ENCODE results near the gene SETX.

SETX gene

DNA sequence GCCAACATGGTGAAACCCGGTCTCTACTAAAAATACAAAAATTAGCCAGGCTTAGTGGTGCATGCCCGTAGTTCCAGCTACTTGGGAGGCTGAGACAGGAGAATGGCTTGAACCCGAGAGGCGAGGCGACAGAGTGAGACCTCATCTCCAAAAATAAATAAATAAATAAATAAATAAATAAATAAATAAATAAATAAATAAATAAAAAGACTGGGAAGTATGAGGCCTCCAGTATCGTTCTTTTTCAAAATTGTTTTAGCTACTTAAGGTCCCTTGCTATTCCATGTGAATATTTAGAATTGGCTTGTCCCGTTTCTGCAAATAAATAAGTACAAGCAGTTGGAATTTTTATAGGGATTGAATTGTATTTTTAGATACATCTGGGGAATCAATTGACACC, 3.0 kb upstream of the SETX start:
- DNase-seq (ENCODE audit: low spot score) = no peak

- no peak for DNase-seq (ENCODE audit: low spot score)
Measured at GRCh38 chr9:132356324-132356924, 1.6 kb upstream of the SETX start.

DNA sequence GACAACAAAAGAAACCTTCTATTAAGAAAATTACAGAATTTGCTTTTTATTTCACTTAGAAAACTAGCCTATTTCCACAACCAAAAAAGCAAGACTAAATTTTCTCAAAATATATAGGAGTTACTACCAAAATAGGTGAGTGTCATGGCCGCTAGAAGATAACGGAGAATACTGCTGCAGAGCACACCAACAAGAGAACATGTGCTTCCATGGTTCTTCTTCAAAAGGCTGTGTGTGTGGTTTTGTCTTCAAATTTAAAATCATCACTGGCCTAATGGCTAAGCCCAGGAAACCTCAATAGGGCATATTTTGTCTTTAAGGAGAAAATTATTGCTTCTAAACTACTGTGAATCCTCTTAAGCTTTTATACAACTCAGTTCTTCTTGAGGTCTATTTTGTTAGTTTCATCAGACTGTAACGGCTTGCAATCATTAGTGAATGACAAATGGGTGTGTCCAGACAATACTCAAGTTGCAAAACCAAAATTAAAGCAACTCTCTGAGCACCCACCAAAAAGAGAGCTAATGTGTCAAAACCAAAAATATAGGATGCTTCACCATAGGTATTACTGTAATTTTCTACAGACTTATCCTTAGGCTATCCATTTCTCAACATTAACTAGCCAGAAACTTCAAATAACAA, 3.3 kb downstream of the SETX start:
- DNase-seq (ENCODE audit: low spot score) = no peak

DNA sequence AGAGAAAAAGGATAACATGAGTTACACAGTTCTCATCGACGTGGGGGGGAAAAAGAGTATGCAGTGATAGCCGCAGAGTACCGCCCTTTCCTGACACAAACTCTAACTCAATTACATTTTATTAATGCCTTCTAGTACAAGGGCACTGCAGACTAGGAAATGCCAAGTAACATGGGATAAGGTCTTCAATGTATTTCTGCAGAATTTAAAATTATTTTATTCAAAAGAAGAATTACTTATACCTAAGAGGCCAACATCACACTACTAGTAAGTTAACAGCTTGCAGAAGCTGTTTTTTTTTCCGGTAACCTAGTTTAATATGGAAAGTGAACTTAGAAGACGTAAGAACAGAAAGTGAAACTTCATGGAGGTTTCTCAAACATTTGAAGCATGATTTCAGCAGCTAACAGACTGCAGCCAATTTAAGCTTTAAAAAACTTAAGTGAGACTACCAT, 3.9 kb downstream of the SETX start:
- DNase-seq (ENCODE audit: low spot score) = peak; percentile 20

DNA sequence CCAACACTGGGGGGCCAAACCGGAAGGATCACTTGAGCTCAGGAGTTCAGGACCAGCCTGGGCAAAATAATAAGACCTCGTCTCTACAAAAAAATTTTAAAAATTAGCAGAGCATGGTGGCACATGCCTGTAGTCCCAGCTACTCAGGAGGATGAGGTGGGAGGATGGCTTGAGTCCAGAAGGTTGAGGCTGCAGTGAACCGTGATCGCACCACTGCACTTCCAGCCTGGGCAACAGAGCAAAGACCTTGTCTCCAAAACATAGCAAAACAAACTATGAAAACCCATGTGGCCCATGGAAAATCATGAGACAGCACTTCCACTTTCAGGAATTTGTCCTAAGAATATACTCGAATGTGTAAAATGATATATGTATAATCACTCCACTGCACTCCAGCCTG, 6.1 kb downstream of the SETX start:
- DNase-seq (ENCODE audit: low spot score) = no peak

- no peak for DNase-seq (ENCODE audit: low spot score)
Measured at GRCh38 chr9:132346177-132346576, 8.6 kb downstream of the SETX start.

GRCh38 chr9:132341177-132341840, 13.5 kb downstream of the SETX start:
- DNase-seq (ENCODE audit: low spot score) = no peak

DNA sequence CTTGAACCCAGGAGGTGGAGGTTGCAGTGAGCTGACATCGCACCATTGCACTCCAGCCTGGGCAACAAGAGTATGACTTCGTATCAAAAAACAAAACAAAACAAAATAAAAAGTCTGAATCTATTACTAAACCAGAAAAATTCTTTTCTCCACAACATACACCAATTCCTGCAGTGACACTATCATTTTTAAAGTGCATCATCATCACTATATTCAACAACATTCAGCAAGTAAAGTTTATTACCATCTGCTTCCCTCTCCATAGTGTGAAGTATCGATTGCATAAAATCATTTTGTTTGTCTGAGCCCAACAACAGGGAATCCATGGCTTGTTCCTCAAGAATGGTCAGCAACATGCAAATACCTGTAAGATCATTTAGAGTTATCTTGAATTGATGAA, 20.4 kb downstream of the SETX start:
- DNase-seq (ENCODE audit: low spot score) = no peak

DNA sequence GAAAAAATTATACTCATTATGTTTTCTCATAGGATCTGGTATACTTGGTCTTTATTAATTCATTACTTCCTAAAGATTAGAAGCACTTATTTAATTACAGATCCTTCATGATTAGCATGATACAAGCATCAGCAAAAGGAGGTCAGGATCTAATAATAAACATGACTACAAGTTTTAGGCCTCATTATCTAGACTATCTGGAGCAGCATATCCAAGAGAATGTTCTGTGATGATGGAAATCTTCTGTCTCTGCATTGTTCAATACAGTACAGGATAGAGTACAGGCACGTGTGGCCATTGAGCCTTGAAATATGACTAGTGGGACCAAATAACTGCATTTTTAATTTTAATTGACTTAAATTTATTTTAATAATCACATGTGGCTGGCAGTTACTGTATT, 21.2 kb downstream of the SETX start:
- no peak for DNase-seq (ENCODE audit: low spot score)

DNA sequence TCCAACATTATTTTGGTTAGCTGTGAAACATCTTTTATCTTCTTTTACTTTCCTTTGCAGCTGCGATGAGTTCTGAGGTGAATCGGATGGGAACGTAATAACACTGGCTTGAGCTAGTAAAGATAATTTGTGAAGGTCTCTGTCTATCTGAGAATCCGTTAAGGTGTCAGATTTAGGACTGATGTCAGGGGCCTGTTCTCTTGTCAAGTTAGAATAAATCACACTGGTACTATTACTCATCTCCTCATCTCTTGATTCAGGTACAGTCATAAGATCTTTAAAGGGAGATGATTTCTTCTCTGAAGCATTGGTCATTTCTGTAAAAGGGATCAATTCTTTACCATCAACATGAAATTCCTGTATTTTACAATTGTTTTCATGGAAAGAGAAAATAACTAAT, 26.2 kb downstream of the SETX start:
- DNase-seq (ENCODE audit: low spot score) = no peak

GRCh38 chr9:132327537-132327936, 27.2 kb downstream of the SETX start:
- DNase-seq (ENCODE audit: low spot score) = no peak

GRCh38 chr9:132324425-132324824, 30.4 kb downstream of the SETX start:
- no peak for DNase-seq (ENCODE audit: low spot score)

DNA sequence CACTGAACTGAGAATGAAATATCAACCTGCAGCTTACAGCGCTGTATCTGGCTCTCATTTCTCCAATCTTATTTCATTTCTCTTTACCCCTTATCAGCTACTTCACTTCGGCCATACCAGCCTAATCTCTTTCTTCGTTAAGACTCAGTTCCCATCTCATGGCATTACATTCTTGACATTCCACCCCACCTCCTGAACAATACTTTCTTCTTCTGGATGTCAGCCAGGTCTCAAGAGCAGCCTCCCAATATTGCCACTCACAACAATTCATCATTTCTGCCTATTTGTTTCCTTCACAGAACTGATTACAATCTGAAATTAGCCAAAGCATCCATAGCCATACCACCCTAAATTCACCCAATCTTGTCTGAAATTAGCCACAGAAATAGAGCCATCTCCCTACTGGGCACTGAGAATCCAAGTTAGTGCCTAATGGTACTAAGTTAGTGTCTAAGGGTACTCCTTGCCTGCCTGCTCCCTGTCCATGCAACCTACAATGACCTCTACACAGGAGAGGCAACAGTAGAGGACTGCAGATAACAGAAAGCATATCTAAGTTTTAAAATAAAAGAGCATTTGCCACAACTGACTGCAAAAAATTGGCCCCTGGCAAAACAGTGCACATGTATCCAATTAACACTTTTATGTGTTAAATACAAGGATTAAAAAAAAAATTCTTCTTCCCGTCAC, 35.2 kb downstream of the SETX start:
- peak; percentile 9 for DNase-seq (ENCODE audit: low spot score)

- DNase-seq (ENCODE audit: low spot score) = no peak
Measured at GRCh38 chr9:132312873-132313272, 41.9 kb downstream of the SETX start.

GRCh38 chr9:132312426-132312825, 42.4 kb downstream of the SETX start:
- no peak for DNase-seq (ENCODE audit: low spot score)

DNA sequence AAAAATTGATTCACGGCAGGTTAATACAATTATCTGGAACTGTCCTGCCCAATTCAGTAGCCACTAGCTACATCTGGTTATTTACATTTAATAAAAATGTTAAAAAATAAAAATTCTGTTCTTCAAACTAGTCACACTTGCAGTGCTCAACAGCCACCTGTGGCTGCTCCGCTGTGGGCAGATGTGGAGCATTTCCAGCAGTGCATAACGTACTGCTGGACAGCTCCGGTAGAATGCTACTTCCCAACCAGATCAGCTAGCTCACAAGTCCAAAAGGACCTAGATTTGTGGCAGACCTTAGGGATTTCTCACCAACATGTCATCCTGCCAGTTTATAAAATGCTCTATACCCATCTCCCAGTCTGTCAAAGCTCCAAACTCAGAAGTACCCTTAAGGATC, 42.8 kb downstream of the SETX start:
- no peak for DNase-seq (ENCODE audit: low spot score)

- no peak for DNase-seq (ENCODE audit: low spot score)
Measured at GRCh38 chr9:132309056-132309455, 45.7 kb downstream of the SETX start.

DNA sequence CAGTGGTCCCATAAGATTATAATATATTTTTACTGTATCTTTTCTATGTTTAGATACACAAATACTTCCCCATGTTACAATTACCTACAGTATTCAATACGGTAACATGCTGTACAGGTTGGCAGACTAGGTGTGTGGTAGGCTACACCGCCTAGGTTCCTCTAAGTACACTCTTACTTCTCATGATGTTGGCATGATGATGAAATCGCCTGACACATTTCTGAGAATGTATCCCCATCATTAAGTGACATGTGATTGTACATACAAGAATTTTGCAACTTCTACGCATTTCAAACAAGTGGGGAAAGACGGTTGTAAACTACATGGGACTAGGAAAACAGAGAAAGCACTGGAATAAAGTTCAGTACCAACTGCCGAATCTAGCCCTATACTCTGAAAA, 53.3 kb downstream of the SETX start:
- no peak for DNase-seq (ENCODE audit: low spot score)

- DNase-seq (ENCODE audit: low spot score) = no peak
Measured at GRCh38 chr9:132299221-132299620, 55.6 kb downstream of the SETX start.

GRCh38 chr9:132295181-132295580, 59.6 kb downstream of the SETX start:
- no peak for DNase-seq (ENCODE audit: low spot score)

GRCh38 chr9:132293145-132293721, 61.6 kb downstream of the SETX start:
- no peak for DNase-seq (ENCODE audit: low spot score)

GRCh38 chr9:132288966-132289365, 65.8 kb downstream of the SETX start:
- DNase-seq (ENCODE audit: low spot score) = no peak

DNA sequence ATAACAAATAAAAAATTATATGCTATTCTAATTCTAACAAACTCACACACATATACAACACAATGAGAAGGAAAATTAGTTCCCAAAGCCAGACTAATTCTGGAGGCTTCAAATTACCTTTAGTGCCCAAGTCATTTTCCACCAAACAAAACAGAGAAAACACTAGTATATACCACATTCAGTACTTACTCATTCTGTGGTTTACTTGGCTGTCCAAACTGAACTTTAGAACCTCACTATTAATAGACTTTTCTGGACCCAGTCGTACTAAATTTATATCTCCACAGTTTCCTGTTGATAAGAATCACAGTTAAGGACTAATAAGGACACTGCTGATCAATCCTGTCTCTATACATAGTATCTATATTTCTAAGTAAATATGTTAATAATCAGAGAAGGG, 66.4 kb downstream of the SETX start:
- peak; percentile 28 for DNase-seq (ENCODE audit: low spot score)
